WTC11 (cell line): ENCODE results near the gene MEN1. TPM values are rescaled to one million over a fixed set of nuclear protein-coding genes. Genes with fewer than 3 reads are reported as not detected.
A peak's percentile ranks its signal among the peaks of the same experiment; 100 is the strongest.

Experiments
- ATAC-seq: fragments of 200-7000 bp; cut with Tn5 transposase; 2 replicates; pipeline ENCODE4 v1.10.0; 2021; ENCODE audit warnings: mild to moderate bottlenecking, moderate library complexity
- CTCF ChIA-PET: fragments of 300-600 bp; sonication (Branson Sonifier 250); formaldehyde crosslinking; loops from one replicate; lab custom pipeline; 2021; ENCODE audit warnings: antibody characterized with exemption; lab: Charles Lee
- POLR2A ChIA-PET: fragments of 350-600 bp; sonication (Branson Sonifier 250); formaldehyde crosslinking; loops from one replicate; lab custom pipeline; 2021; ENCODE audit warnings: antibody characterized with exemption; lab: Charles Lee
- DNase-seq: peaks from one replicate; pipeline ENCODE4 v3.0.0; 2021; ENCODE audit warnings: low spot score
- H3K27ac Mint-ChIP-seq: 2 replicates; pipeline ENCODE4 v1.8.0; 2021; ENCODE audit warnings: mixed read lengths
- H3K27me3 Mint-ChIP-seq: 2 replicates; pipeline ENCODE4 v1.8.0; 2021; ENCODE audit warnings: low read depth, mild to moderate bottlenecking, moderate library complexity, mixed read lengths
- H3K36me3 Mint-ChIP-seq: 2 replicates; pipeline ENCODE4 v1.8.0; 2021; ENCODE audit warnings: mixed read lengths
- H3K4me1 Mint-ChIP-seq: 2 replicates; pipeline ENCODE4 v1.8.0; 2022; ENCODE audit warnings: mixed read lengths
- H3K4me3 Mint-ChIP-seq: 2 replicates; pipeline ENCODE4 v1.8.0; 2021; ENCODE audit warnings: mild to moderate bottlenecking, moderate library complexity, mixed read lengths
- H3K9me3 Mint-ChIP-seq: 2 replicates; pipeline ENCODE4 v1.8.0; 2021; ENCODE audit warnings: mixed read lengths
- FOXK1 ChIP-seq: sonication (generic); formaldehyde crosslinking; IDR thresholded peaks from 2 replicates; pipeline ENCODE4 v1.8.0; 2022; ENCODE audit warnings: mild to moderate bottlenecking, moderate library complexity, missing genetic modification reagents
- JAZF1 ChIP-seq: fragments of 250-450 bp; sonication (Bioruptor Pico); IDR thresholded peaks from 2 replicates; pipeline ENCODE4 v1.9.0; 2021; ENCODE audit warnings: moderate library complexity, mild to moderate bottlenecking, inconsistent platforms
- NR2C2 ChIP-seq: sonication (generic); formaldehyde crosslinking; IDR thresholded peaks from 2 replicates; pipeline ENCODE4 v1.8.0; 2022; ENCODE audit warnings: mild to moderate bottlenecking, missing genetic modification reagents
- NR3C1 ChIP-seq: sonication (generic); formaldehyde crosslinking; conservative IDR thresholded peaks from 2 replicates; pipeline ENCODE4 v1.8.1; 2023; ENCODE audit warnings: low read depth, mild to moderate bottlenecking, missing genetic modification reagents
- SMAD3 ChIP-seq: sonication (generic); formaldehyde crosslinking; IDR thresholded peaks from 2 replicates; pipeline ENCODE4 v1.8.0; 2022; ENCODE audit warnings: missing genetic modification reagents, mild to moderate bottlenecking, borderline replicate concordance
- SP1 ChIP-seq: sonication (generic); formaldehyde crosslinking; conservative IDR thresholded peaks from 2 replicates; pipeline ENCODE4 v1.8.1; 2022; ENCODE audit warnings: missing genetic modification reagents
- TEAD4 ChIP-seq: sonication (generic); formaldehyde crosslinking; IDR thresholded peaks from 2 replicates; pipeline ENCODE4 v1.8.0; 2022; ENCODE audit warnings: mild to moderate bottlenecking, missing genetic modification reagents
- ZNF219 ChIP-seq: sonication (generic); formaldehyde crosslinking; IDR thresholded peaks from 2 replicates; pipeline ENCODE4 v1.8.0; 2023; ENCODE audit warnings: missing genetic modification reagents, mild to moderate bottlenecking, borderline replicate concordance
- ZNF263 ChIP-seq: sonication (generic); formaldehyde crosslinking; IDR thresholded peaks from 2 replicates; pipeline ENCODE4 v1.8.1; 2022; ENCODE audit warnings: low read depth, mild to moderate bottlenecking, moderate library complexity, missing genetic modification reagents
- ZNF317 ChIP-seq: sonication (generic); formaldehyde crosslinking; IDR thresholded peaks from 2 replicates; pipeline ENCODE4 v1.8.1; 2023; ENCODE audit warnings: low read depth, mild to moderate bottlenecking, moderate library complexity, missing genetic modification reagents, borderline replicate concordance
- ZNF396 ChIP-seq: fragments of 250-450 bp; sonication (Bioruptor Pico); IDR thresholded peaks from 2 replicates; pipeline ENCODE4 v1.8.0; 2021; ENCODE audit warnings: mild to moderate bottlenecking, moderate library complexity, borderline replicate concordance
- total RNA-seq: library from RNA; stranded (reverse); gene quantifications from 3 replicates; pipeline ENCODE4 v1.2.3, GENCODE V29; 2021
- TF ChIP-seq, protein P1 (sequence below): sonication (generic); formaldehyde crosslinking; IDR thresholded peaks from 2 replicates; pipeline ENCODE4 v1.8.0; 2022; ENCODE audit warnings: mild to moderate bottlenecking, missing genetic modification reagents
- TF ChIP-seq, protein P2 (sequence below): fragments of 250-450 bp; sonication (Bioruptor Pico); IDR thresholded peaks from 2 replicates; pipeline ENCODE4 v1.9.0; 2021; ENCODE audit warnings: moderate library complexity, mild to moderate bottlenecking, inconsistent platforms, borderline replicate concordance
- TF ChIP-seq, protein P3 (sequence below): sonication (generic); formaldehyde crosslinking; conservative IDR thresholded peaks from 2 replicates; pipeline ENCODE4 v1.8.1; 2022; ENCODE audit warnings: mild to moderate bottlenecking, missing genetic modification reagents
- TF ChIP-seq, protein P4 (sequence below): fragments of 250-450 bp; sonication (Bioruptor Pico); IDR thresholded peaks from 2 replicates; pipeline ENCODE4 v1.9.0; 2021; ENCODE audit warnings: mild to moderate bottlenecking
- TF ChIP-seq, protein P5 (sequence below): sonication (generic); formaldehyde crosslinking; IDR thresholded peaks from 2 replicates; pipeline ENCODE4 v1.8.0; 2022; ENCODE audit warnings: missing genetic modification reagents
- TF ChIP-seq, protein P6 (sequence below): sonication (generic); formaldehyde crosslinking; IDR thresholded peaks from 2 replicates; pipeline ENCODE4 v1.8.1; 2023; ENCODE audit warnings: mild to moderate bottlenecking, missing genetic modification reagents
- TF ChIP-seq, protein P7 (sequence below): sonication (generic); formaldehyde crosslinking; IDR thresholded peaks from 2 replicates; pipeline ENCODE4 v1.8.0; 2023; ENCODE audit warnings: missing genetic modification reagents, mild to moderate bottlenecking, borderline replicate concordance
- TF ChIP-seq, protein P8 (sequence below): sonication (generic); formaldehyde crosslinking; IDR thresholded peaks from 2 replicates; pipeline ENCODE4 v1.8.1; 2022; ENCODE audit warnings: low read depth, missing genetic modification reagents, borderline replicate concordance

Gene MEN1
- total RNA-seq, 1 experiment from 2014 or later, result 47.1 TPM

DNA sequence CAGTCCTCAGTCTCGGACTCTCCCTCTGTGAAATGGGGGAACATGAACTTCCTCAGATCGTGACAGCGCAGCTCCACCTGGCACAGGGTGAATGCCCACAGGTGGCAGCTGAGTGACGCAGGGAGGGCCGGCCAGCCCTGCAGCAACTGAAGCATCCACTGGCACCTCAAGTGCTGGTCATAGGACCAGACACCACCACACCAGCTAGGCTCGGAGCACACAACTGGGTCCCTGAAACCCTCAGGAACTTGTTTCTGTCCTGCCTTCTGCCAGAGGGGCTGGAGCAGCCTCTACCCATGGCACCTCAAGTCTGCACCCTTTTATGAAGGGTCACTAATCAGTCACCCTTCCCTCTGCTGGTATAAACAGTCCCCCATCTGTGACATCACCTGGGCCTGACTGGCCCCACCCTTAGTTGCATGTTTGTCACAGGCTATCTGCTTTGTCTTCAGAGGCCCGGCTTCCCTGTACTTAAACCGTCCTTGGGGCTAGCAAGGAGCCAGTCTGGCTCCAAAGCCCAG lies 41.5 kb upstream of the MEN1 start:
- POLR2A ChIA-PET, result no interaction called here

More for the DNA sequence above, 41.5 kb upstream of the MEN1 start:
- Mint-ChIP-seq H3K27ac (peak overlapping the region; percentile 95), H3K9me3 (no peaks in the 10 kb centered on the region), H3K4me1 (peaks cover 21% of the 10 kb centered on the region), H3K4me3 (no peak overlapping the region), H3K36me3 (no peaks in the 10 kb centered on the region), H3K27me3 (no peaks in the 10 kb centered on the region)
- ATAC-seq (no peak), DNase-seq (no peak)
- CTCF ChIA-PET, result interaction anchor here (2.0 to 12.5 kb wide), 4 partner anchors 10 to 145 kb away, joined by 7 to 372 read pairs (median 79); partner anchors contain the start of genes BATF2 and EHD1
- TF ChIP-seq ZNF317 (CRISPR knock-in tag) (no peak), ZNF263 (CRISPR knock-in tag) (no peak), TEAD4 (CRISPR knock-in tag) (no peak), SMAD3 (CRISPR knock-in tag) (no peak), FOXK1 (CRISPR knock-in tag) (no peak), NR3C1 (no peak), ZNF219 (CRISPR knock-in tag) (no peak), JAZF1 (no peak), NR2C2 (CRISPR knock-in tag) (no peak), SP1 (CRISPR knock-in tag) (no peak), ZNF396 (CRISPR knock-in tag) (no peak)
- TF ChIP-seq, protein P1, sequence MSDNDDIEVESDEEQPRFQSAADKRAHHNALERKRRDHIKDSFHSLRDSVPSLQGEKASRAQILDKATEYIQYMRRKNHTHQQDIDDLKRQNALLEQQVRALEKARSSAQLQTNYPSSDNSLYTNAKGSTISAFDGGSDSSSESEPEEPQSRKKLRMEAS (CRISPR knock-in tag), result no peak
- TF ChIP-seq, protein P2, sequence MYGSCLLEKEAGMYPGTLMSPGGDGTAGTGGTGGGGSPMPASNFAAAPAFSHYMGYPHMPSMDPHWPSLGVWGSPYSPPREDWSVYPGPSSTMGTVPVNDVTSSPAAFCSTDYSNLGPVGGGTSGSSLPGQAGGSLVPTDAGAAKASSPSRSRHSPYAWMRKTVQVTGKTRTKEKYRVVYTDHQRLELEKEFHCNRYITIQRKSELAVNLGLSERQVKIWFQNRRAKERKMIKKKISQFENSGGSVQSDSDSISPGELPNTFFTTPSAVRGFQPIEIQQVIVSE, result no peak
- TF ChIP-seq, protein P3, sequence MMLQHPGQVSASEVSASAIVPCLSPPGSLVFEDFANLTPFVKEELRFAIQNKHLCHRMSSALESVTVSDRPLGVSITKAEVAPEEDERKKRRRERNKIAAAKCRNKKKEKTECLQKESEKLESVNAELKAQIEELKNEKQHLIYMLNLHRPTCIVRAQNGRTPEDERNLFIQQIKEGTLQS (CRISPR knock-in tag), result no peak
- TF ChIP-seq, protein P4, sequence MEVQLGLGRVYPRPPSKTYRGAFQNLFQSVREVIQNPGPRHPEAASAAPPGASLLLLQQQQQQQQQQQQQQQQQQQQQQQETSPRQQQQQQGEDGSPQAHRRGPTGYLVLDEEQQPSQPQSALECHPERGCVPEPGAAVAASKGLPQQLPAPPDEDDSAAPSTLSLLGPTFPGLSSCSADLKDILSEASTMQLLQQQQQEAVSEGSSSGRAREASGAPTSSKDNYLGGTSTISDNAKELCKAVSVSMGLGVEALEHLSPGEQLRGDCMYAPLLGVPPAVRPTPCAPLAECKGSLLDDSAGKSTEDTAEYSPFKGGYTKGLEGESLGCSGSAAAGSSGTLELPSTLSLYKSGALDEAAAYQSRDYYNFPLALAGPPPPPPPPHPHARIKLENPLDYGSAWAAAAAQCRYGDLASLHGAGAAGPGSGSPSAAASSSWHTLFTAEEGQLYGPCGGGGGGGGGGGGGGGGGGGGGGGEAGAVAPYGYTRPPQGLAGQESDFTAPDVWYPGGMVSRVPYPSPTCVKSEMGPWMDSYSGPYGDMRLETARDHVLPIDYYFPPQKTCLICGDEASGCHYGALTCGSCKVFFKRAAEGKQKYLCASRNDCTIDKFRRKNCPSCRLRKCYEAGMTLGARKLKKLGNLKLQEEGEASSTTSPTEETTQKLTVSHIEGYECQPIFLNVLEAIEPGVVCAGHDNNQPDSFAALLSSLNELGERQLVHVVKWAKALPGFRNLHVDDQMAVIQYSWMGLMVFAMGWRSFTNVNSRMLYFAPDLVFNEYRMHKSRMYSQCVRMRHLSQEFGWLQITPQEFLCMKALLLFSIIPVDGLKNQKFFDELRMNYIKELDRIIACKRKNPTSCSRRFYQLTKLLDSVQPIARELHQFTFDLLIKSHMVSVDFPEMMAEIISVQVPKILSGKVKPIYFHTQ (CRISPR knock-in tag), result no peak
- TF ChIP-seq, protein P5, sequence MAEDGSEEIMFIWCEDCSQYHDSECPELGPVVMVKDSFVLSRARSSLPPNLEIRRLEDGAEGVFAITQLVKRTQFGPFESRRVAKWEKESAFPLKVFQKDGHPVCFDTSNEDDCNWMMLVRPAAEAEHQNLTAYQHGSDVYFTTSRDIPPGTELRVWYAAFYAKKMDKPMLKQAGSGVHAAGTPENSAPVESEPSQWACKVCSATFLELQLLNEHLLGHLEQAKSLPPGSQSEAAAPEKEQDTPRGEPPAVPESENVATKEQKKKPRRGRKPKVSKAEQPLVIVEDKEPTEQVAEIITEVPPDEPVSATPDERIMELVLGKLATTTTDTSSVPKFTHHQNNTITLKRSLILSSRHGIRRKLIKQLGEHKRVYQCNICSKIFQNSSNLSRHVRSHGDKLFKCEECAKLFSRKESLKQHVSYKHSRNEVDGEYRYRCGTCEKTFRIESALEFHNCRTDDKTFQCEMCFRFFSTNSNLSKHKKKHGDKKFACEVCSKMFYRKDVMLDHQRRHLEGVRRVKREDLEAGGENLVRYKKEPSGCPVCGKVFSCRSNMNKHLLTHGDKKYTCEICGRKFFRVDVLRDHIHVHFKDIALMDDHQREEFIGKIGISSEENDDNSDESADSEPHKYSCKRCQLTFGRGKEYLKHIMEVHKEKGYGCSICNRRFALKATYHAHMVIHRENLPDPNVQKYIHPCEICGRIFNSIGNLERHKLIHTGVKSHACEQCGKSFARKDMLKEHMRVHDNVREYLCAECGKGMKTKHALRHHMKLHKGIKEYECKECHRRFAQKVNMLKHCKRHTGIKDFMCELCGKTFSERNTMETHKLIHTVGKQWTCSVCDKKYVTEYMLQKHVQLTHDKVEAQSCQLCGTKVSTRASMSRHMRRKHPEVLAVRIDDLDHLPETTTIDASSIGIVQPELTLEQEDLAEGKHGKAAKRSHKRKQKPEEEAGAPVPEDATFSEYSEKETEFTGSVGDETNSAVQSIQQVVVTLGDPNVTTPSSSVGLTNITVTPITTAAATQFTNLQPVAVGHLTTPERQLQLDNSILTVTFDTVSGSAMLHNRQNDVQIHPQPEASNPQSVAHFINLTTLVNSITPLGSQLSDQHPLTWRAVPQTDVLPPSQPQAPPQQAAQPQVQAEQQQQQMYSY (CRISPR knock-in tag), result no peak
- TF ChIP-seq, protein P6, sequence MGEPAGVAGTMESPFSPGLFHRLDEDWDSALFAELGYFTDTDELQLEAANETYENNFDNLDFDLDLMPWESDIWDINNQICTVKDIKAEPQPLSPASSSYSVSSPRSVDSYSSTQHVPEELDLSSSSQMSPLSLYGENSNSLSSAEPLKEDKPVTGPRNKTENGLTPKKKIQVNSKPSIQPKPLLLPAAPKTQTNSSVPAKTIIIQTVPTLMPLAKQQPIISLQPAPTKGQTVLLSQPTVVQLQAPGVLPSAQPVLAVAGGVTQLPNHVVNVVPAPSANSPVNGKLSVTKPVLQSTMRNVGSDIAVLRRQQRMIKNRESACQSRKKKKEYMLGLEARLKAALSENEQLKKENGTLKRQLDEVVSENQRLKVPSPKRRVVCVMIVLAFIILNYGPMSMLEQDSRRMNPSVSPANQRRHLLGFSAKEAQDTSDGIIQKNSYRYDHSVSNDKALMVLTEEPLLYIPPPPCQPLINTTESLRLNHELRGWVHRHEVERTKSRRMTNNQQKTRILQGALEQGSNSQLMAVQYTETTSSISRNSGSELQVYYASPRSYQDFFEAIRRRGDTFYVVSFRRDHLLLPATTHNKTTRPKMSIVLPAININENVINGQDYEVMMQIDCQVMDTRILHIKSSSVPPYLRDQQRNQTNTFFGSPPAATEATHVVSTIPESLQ (CRISPR knock-in tag), result no peak
- TF ChIP-seq, protein P7, sequence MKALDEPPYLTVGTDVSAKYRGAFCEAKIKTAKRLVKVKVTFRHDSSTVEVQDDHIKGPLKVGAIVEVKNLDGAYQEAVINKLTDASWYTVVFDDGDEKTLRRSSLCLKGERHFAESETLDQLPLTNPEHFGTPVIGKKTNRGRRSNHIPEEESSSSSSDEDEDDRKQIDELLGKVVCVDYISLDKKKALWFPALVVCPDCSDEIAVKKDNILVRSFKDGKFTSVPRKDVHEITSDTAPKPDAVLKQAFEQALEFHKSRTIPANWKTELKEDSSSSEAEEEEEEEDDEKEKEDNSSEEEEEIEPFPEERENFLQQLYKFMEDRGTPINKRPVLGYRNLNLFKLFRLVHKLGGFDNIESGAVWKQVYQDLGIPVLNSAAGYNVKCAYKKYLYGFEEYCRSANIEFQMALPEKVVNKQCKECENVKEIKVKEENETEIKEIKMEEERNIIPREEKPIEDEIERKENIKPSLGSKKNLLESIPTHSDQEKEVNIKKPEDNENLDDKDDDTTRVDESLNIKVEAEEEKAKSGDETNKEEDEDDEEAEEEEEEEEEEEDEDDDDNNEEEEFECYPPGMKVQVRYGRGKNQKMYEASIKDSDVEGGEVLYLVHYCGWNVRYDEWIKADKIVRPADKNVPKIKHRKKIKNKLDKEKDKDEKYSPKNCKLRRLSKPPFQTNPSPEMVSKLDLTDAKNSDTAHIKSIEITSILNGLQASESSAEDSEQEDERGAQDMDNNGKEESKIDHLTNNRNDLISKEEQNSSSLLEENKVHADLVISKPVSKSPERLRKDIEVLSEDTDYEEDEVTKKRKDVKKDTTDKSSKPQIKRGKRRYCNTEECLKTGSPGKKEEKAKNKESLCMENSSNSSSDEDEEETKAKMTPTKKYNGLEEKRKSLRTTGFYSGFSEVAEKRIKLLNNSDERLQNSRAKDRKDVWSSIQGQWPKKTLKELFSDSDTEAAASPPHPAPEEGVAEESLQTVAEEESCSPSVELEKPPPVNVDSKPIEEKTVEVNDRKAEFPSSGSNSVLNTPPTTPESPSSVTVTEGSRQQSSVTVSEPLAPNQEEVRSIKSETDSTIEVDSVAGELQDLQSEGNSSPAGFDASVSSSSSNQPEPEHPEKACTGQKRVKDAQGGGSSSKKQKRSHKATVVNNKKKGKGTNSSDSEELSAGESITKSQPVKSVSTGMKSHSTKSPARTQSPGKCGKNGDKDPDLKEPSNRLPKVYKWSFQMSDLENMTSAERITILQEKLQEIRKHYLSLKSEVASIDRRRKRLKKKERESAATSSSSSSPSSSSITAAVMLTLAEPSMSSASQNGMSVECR (CRISPR knock-in tag), result no peak
- TF ChIP-seq, protein P8, sequence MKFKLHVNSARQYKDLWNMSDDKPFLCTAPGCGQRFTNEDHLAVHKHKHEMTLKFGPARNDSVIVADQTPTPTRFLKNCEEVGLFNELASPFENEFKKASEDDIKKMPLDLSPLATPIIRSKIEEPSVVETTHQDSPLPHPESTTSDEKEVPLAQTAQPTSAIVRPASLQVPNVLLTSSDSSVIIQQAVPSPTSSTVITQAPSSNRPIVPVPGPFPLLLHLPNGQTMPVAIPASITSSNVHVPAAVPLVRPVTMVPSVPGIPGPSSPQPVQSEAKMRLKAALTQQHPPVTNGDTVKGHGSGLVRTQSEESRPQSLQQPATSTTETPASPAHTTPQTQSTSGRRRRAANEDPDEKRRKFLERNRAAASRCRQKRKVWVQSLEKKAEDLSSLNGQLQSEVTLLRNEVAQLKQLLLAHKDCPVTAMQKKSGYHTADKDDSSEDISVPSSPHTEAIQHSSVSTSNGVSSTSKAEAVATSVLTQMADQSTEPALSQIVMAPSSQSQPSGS, result no peak
